Natural killer cell treated with Interleukin-12 subunit alpha and Interleukin-12 subunit beta and Interleukin-15 and Interleukin-18, amount 100 ng/mL, for 72 hours (primary cell): ENCODE measurements around the gene SCNN1A. TPM values are rescaled to one million over a fixed set of nuclear protein-coding genes. Genes with fewer than 3 reads are reported as not detected.

Experiments
- ATAC-seq, 2 donors: fragments of 150-1000 bp; cut with Tn5 transposase in 1 of 2; sonication (Bioruptor Pico), chemical (Tn5 transposase) in 1 of 2; 2 replicates each; pipeline ENCODE4 v1.10.0; 2021
- DNase-seq: peaks from one replicate; pipeline ENCODE4 v3.0.0; 2022; ENCODE audit warnings: low spot score
- H3K27ac Mint-ChIP-seq, 2 donors: 1 replicate in 1 of 2; 2 replicates in 1 of 2; pipeline ENCODE4 v1.8.0; 2022; ENCODE audit warnings: mixed read lengths in 2 of 2, mild to moderate bottlenecking in 1 of 2, moderate library complexity in 1 of 2
- H3K27me3 Mint-ChIP-seq, 2 donors: 1 replicate in 1 of 2; 2 replicates in 1 of 2; pipeline ENCODE4 v1.8.0; 2022; ENCODE audit warnings: mixed read lengths in 2 of 2
- H3K36me3 Mint-ChIP-seq: one replicate; pipeline ENCODE4 v1.8.0; 2022; ENCODE audit warnings: mixed read lengths
- H3K4me1 Mint-ChIP-seq, 2 donors: 1 replicate in 1 of 2; 2 replicates in 1 of 2; pipeline ENCODE4 v1.8.0; 2022; ENCODE audit warnings: low read depth in 2 of 2, mixed read lengths in 2 of 2, mild to moderate bottlenecking in 1 of 2
- H3K4me3 Mint-ChIP-seq: one replicate; pipeline ENCODE4 v1.8.0; 2022; ENCODE audit warnings: mixed read lengths
- H3K9me3 Mint-ChIP-seq: 2 replicates; pipeline ENCODE4 v1.8.0; 2022; ENCODE audit warnings: mixed read lengths
- total RNA-seq, 2 donors: library from RNA; stranded (reverse); gene quantifications; one replicate each; pipeline ENCODE4 v1.2.3, GENCODE V29; 2022

Gene SCNN1A
- total RNA-seq, 2 donors from 2014 or later = not detected

DNA sequence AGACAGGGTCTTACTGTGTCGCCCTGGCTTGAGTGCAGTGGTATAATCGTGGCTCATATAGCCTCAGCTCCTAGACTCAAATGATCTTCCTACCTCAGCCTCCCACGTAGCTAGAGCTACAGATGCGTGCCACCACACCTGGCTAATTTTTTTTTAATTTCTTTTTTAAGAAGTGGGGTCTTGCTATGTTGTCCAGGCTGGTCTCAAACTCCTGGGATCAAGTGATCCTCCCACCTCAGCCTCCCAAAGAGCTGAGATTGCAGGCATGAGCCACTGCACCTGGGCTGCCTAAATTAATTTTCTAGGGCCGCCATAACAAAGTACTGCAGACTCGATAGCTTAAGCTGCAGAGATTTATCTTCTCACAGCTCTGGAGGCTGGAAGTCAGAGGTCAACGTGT lies 17.7 kb upstream of the SCNN1A start:
- Mint-ChIP-seq H3K27ac (no peak overlapping the region), H3K4me3 (no peak overlapping the region), H3K9me3 (no peaks in the 10 kb centered on the region), H3K4me1 (no peaks in the 10 kb centered on the region), H3K27me3 (no peaks in the 10 kb centered on the region), H3K36me3 (no peaks in the 10 kb centered on the region)
- peak; percentile 16 for DNase-seq
- ATAC-seq = no peak

DNA sequence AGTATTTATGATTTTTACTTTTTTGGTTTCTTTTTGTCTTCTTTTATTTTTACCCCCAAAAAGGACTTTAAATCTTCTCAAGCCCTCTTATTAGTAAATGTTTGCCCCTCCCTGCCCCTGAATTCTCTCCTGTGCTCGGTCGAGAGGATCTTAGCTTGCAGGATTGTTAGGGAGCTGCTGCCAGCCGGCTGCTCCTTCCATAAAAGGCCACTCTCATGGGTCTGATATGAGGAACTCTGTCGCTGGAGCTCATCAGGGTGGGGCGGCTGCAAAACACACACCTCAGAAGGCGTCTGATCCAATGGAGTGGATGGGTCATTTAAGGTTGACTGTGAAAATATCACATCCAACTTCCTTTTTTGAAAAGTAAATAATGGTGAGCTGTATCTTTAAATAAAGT lies 17.1 kb upstream of the SCNN1A start:
- no peak overlapping the region for H3K27ac Mint-ChIP-seq
- ATAC-seq (no peak), DNase-seq (no peak)
- H3K36me3 Mint-ChIP-seq = no peaks in the 10 kb centered on the region
- no peak overlapping the region for H3K4me3 Mint-ChIP-seq
- no peaks in the 10 kb centered on the region for H3K4me1 Mint-ChIP-seq
- H3K27me3 Mint-ChIP-seq = no peaks in the 10 kb centered on the region
- no peaks in the 10 kb centered on the region for H3K9me3 Mint-ChIP-seq

DNA sequence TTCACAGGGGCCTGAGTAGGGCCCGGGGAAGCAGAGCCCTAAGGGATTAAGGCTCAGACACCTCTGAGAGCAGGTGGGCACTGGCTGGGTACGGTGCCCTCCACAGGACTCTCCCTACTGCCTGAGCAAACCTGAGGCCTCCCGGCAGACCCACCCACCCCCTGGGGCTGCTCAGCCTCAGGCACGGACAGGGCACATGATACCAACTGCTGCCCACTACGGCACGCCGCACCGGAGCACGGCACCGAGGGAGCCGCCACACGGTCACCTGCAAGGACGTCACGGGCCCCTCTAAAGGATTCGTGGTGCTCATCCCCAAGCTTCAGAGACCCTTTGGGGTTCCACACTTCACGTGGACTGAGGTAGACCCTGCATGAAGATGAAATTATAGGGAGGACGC lies 15.7 kb upstream of the SCNN1A start:
- Mint-ChIP-seq H3K4me3 (no peak overlapping the region), H3K4me1 (peaks cover 0 to 6% of the 10 kb centered on the region in 2 donors), H3K27ac (no peak overlapping the region), H3K27me3 (no peaks in the 10 kb centered on the region), H3K9me3 (no peaks in the 10 kb centered on the region), H3K36me3 (no peaks in the 10 kb centered on the region)
- ATAC-seq (peak in 1 of 2 donors; percentile 8), DNase-seq (peak; percentile 38)

DNA sequence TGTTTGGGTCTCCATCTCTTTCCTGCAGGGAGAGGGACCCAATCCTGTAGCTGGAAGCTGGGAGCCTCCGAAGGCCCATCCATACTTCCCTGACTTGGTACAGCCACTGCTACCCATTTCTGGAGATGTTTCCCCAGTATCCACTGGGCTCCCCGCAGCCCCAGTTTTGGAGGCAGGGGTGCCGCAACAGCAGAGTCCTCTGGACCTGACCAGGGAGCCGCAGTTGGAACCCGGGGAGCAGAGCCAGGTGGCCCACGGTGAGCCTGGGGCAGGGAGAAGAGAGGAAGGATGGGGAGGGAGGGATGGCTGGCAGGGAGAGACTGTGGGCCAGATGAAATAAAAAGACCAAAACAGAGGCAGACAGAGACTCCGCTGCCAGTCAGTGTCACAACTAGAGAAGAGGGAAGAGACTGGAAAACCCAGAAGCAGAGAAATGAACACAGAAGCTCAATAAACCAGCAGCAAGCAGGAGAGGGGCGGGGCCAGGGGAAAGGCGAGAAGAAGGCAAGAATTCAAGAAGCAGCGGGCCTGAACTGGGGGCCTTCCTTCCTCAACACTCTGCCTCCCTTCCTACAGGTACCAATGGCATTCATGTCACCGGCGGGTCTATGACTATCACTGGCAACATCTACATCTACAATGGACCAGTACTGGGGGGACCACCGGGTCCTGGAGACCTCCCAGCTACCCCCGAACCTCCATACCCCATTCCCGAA lies 14.9 kb upstream of the SCNN1A start:
- Mint-ChIP-seq H3K4me1 (peaks cover 0 to 6% of the 10 kb centered on the region in 2 donors), H3K4me3 (no peak overlapping the region), H3K36me3 (no peaks in the 10 kb centered on the region), H3K9me3 (no peaks in the 10 kb centered on the region), H3K27me3 (no peaks in the 10 kb centered on the region), H3K27ac (peak overlapping the region in 1 of 2 donors; percentile 19)
- peak; percentile 46 for DNase-seq
- ATAC-seq = peak in 1 of 2 donors; percentile 16

DNA sequence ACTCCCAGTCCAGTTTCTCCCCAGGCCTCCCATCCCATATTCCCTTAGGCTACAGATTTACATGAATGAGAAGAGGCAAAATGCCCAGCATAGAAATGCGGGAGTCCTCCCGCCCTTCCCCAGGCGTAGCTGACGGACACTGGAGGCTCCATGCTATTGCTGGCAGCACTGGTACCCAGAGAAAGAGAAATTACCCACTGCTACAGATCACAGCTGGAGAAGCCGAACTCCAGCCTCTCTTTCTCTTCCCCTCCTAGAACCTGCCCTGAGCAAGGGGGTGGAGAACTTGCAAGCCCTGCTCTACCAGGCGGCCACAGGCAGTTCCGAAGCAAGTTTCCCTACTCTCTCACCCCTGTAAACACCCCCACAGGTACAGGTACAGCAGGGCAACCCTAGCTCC lies 12.2 kb upstream of the SCNN1A start:
- H3K9me3 Mint-ChIP-seq = no peaks in the 10 kb centered on the region
- H3K4me1 Mint-ChIP-seq = peaks cover 0 to 12% of the 10 kb centered on the region in 2 donors
- H3K27me3 Mint-ChIP-seq = peaks cover 2 to 6% of the 10 kb centered on the region in 2 donors
- H3K4me3 Mint-ChIP-seq = no peak overlapping the region
- no peaks in the 10 kb centered on the region for H3K36me3 Mint-ChIP-seq
- peak; percentile 49 for DNase-seq
- no peak for ATAC-seq
- no peak overlapping the region for H3K27ac Mint-ChIP-seq

DNA sequence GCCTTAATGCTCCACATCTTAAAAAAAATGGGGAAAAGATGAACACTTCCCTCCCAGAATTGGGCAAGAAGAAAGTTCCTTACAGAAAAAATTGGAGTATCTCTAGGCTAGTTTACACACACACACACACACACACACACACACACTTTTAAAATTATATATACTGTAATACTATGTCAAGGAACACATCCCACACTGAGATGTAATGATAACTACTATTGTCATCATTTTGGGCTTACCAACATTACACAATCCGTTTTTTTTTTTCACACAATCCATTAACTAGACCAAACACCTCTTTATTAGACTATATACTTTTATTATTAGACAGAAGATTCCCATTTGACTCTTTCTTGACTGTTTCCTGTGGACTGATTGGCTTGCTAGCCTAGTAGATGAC lies 11.1 kb upstream of the SCNN1A start:
- H3K27ac Mint-ChIP-seq = no peak overlapping the region
- peaks cover 0 to 12% of the 10 kb centered on the region in 2 donors for H3K4me1 Mint-ChIP-seq
- DNase-seq (no peak), ATAC-seq (no peak)
- H3K27me3 Mint-ChIP-seq = peaks cover 7 to 11% of the 10 kb centered on the region in 2 donors
- H3K9me3 Mint-ChIP-seq = no peaks in the 10 kb centered on the region
- H3K4me3 Mint-ChIP-seq = no peak overlapping the region
- H3K36me3 Mint-ChIP-seq = no peaks in the 10 kb centered on the region

DNA sequence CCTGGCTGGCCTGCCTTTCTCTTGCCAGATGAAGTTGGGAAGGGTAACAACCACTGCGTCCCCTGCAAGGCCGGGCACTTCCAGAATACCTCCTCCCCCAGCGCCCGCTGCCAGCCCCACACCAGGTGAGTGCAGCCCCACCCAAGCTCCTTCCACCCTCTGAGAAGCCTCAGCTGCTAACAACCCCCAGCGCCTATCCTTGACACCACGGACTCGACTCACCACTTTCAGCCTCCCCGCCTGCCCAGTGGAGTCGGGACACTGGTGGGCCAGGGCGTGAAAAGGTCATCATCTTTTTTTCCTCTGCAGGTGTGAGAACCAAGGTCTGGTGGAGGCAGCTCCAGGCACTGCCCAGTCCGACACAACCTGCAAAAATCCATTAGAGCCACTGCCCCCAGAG lies 10.7 kb upstream of the SCNN1A start:
- H3K27ac Mint-ChIP-seq = no peak overlapping the region
- ATAC-seq (no peak), DNase-seq (peak; percentile 47)
- H3K4me1 Mint-ChIP-seq = peaks cover 0 to 12% of the 10 kb centered on the region in 2 donors
- H3K4me3 Mint-ChIP-seq = no peak overlapping the region
- peaks cover 7 to 16% of the 10 kb centered on the region in 2 donors for H3K27me3 Mint-ChIP-seq
- H3K9me3 Mint-ChIP-seq = no peaks in the 10 kb centered on the region
- no peaks in the 10 kb centered on the region for H3K36me3 Mint-ChIP-seq

DNA sequence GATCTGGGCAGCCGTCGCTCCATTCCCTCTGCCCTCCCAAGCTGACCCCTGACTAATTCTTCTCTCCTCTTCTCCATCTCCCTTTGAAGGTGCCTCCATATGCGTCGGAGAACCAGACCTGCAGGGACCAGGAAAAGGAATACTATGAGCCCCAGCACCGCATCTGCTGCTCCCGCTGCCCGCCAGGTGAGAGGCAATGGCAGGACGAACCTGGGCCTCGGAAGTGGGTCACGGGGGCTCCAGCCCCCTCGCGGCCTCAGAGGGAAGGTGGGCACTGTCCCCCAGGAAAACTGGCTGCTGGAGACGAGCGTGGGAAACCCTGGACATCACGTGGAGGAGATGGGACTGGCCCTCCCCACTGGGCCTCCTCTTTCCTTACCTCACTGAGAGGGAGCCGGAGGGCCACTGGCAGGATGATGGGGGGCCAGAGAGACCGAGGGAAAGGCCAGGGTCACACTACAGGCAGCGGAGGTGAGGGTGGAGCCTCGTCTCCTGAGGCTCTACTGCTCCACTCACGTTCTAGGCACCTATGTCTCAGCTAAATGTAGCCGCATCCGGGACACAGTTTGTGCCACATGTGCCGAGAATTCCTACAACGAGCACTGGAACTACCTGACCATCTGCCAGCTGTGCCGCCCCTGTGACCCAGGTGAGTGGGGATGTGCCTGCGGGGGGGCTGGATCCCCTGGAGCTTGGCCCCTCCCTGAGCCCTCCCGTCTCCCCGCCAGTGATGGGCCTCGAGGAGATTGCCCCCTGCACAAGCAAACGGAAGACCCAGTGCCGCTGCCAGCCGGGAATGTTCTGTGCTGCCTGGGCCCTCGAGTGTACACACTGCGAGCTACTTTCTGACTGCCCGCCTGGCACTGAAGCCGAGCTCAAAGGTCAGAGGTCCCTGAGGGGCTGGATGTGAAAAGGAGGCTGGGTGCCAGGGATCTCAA lies 9.4 kb upstream of the SCNN1A start:
- Mint-ChIP-seq H3K4me3 (peak overlapping the region; percentile 8), H3K4me1 (peaks cover 0 to 12% of the 10 kb centered on the region in 2 donors), H3K27me3 (peaks cover 7 to 19% of the 10 kb centered on the region in 2 donors), H3K36me3 (no peaks in the 10 kb centered on the region), H3K9me3 (no peaks in the 10 kb centered on the region), H3K27ac (no peak overlapping the region)
- ATAC-seq (no peak), DNase-seq (peak; percentile 54)

DNA sequence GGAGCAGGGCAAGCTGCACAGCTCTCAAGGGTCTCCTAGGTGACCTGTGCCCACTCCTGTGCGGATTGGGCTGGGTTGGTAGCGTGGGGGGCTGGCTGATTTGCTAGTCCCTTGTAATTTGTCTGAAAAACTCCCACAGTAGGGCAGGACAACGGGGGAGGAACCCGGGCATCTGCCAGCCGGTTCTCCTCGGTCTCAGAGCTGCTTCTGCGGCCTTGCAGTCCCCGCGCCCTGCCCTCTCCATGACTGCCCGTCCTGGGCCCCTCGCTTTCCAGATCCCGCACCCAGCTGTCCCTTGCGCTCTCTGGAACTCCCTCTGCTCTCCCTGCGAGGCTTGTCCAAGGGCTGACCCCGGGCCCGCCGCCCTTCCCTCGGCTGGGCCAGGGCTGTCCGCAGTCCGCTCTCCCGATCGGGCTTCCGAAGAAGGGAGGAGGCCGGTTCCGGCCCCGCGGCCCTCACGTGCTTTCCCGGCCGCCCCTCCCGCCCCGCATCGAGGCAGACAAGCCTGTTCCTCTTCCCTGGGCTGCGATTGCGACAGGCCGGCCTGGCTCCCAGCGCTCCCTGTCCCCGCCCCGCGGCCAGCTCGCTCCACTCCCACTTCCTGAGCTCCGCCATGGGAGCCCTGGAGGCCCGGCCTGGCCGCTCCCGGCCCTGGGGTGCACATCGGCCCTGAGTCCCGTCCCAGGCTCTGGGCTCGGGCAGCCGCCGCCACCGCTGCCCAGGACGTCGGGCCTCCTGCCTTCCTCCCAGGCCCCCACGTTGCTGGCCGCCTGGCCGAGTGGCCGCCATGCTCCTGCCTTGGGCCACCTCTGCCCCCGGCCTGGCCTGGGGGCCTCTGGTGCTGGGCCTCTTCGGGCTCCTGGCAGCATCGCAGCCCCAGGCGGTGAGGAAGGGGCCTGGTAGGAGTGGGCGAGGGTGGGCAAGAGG lies 8.5 kb upstream of the SCNN1A start, which contains the start of gene LTBR:
LTBR (plus strand) TSS at position 591 of the 927 bp plus-strand sequence; CDS start at position 788, 197 bp downstream.
- Mint-ChIP-seq H3K4me3 (peak within 1 kb of the TSS; percentile 38), H3K9me3 (no peaks in the 10 kb centered on the region), H3K27me3 (peaks cover 7 to 19% of the 10 kb centered on the region in 2 donors), H3K27ac (peak within 1 kb of the TSS in 1 of 2 donors; percentile 47), H3K4me1 (peaks cover 0 to 12% of the 10 kb centered on the region in 2 donors), H3K36me3 (no peaks in the 10 kb centered on the region)
- DNase-seq (peak; percentile 61), ATAC-seq (peak; percentile 50 to 70)

DNA sequence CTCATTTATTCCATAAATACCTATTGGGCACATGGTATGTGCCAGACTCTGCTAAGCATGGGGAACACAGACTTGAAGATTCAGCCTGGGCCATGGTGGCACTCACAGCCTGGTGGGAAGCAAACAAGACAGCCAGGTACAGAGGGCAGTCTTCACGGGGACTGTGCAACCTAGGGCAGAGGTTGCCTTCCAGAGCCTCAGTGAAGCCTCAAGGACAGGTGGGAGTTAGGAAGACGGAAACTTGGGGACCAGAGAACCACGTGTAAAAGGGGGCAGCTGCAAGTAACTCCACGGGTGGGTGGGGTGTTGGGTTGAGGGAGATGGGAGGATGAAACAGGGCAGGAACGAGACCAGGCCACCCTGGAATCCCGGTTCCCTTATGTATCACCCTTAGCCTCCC lies 7.6 kb upstream of the SCNN1A start:
- peak; percentile 18 for DNase-seq
- no peak for ATAC-seq
- peak overlapping the region; percentile 38 for H3K4me3 Mint-ChIP-seq
- peaks cover 7 to 19% of the 10 kb centered on the region in 2 donors for H3K27me3 Mint-ChIP-seq
- H3K4me1 Mint-ChIP-seq = peaks cover 0 to 12% of the 10 kb centered on the region in 2 donors
- H3K27ac Mint-ChIP-seq = peak overlapping the region in 1 of 2 donors; percentile 47
- H3K36me3 Mint-ChIP-seq = no peaks in the 10 kb centered on the region
- H3K9me3 Mint-ChIP-seq = no peaks in the 10 kb centered on the region

DNA sequence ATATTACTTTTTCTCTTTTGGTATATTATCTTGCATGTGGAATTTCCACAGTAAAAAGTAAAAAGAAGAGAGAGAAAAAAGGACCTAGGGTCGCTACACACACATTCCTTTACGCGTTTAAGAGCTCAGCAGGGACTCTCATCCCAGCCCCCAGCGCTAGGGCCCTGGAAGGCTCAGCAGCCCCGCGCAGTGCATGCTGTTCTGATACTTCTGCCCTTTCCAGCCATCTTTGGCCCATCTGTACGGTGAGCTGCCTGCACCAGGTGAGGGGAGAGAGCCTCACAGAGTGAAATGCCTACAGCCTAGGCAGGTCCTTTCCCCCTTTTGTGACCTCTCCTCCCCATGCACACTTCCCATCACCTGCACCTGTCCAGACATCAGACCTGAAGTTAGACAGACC lies 7.0 kb upstream of the SCNN1A start:
- Mint-ChIP-seq H3K27me3 (peaks cover 7 to 19% of the 10 kb centered on the region in 2 donors), H3K4me1 (peaks cover 0 to 14% of the 10 kb centered on the region in 2 donors), H3K4me3 (no peak overlapping the region)

DNA sequence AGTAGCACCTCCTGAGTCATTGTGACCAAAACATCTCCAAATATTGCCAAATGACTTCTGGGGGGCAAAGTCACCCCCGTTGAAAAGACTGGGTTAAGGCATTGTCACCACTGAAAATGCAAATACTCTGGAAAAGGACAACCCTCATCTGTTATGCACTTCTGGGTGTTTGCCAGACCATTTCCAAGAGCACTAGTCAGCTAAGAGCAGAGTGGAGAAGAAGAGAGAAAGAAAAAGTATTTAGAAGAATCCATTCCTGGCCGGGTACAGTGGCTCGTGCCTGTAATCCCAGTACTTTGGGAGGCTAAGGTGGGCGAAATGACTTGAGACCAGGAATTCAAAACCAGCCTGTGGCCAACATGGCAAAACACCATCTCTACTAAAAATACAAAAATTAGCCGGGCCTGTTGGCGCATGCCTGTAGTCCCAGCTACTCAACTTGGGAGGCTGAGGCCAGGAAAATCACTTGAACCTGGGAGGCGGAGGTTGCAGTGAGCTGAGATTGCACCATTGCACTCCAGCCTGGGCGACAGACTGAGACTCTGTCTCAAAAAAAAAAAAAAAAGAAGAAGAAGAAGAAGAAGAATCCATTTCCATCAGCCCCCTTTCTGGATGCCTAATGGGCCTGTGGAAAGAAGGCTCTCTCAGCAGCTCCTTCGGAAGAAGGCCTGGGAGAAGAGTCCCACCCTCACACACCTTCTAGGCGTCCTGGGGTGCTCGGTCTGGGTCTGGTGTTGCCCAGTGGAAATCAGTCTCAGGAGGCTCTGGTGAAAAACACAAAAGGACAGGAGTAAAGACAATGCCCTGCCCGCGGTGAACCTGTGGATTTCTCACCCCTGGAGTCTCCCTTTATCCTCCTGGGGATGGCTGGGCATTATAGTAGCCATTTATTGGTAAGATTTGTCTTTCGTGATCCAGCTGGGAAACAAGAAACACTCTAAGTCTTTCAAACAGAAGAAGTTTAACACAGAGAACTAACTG lies 5.1 kb upstream of the SCNN1A start:
- H3K9me3 Mint-ChIP-seq = no peaks in the 10 kb centered on the region
- H3K36me3 Mint-ChIP-seq = no peaks in the 10 kb centered on the region
- H3K27me3 Mint-ChIP-seq = peaks cover 7 to 19% of the 10 kb centered on the region in 2 donors
- no peak overlapping the region for H3K27ac Mint-ChIP-seq
- ATAC-seq (no peak), DNase-seq (peak; percentile 38)
- H3K4me3 Mint-ChIP-seq = no peak overlapping the region
- peaks cover 16 to 20% of the 10 kb centered on the region in 2 donors for H3K4me1 Mint-ChIP-seq

More for the DNA sequence above, 7.0 kb upstream of the SCNN1A start:
- ATAC-seq (no peak), DNase-seq (peak; percentile 55)
- Mint-ChIP-seq H3K27ac (no peak overlapping the region), H3K9me3 (no peaks in the 10 kb centered on the region), H3K36me3 (no peaks in the 10 kb centered on the region)
